Type B pancreatic cell (in vitro differentiated cells): ENCODE measurements around the gene TRDN. TPM values are rescaled to one million over a fixed set of nuclear protein-coding genes. Genes with fewer than 3 reads are reported as not detected.

Experiments used
- DNase-seq: peaks from one replicate; pipeline ENCODE4 v3.0.0; 2021; ENCODE audit warnings: mixed read lengths; ENCODE audit not compliant: unreplicated experiment; ENCODE audit errors: extremely low spot score
- H3K27ac Mint-ChIP-seq: 2 replicates; pipeline ENCODE4 v1.8.0; 2021; ENCODE audit warnings: mild to moderate bottlenecking, mixed read lengths
- H3K27me3 Mint-ChIP-seq: 2 replicates; pipeline ENCODE4 v1.8.0; 2021; ENCODE audit warnings: mixed read lengths
- H3K36me3 Mint-ChIP-seq: 2 replicates; pipeline ENCODE4 v1.8.0; 2021; ENCODE audit warnings: mixed read lengths
- H3K4me1 Mint-ChIP-seq: one replicate; pipeline ENCODE4 v1.8.0; 2021; ENCODE audit warnings: mixed read lengths; ENCODE audit not compliant: unreplicated experiment
- H3K4me3 Mint-ChIP-seq: 2 replicates; pipeline ENCODE4 v1.8.0; 2021; ENCODE audit warnings: mild to moderate bottlenecking, mixed read lengths
- H3K9me3 Mint-ChIP-seq: 2 replicates; pipeline ENCODE4 v1.8.0; 2021; ENCODE audit warnings: mixed read lengths
- total RNA-seq: library from RNA; stranded (reverse); gene quantifications from 2 replicates; pipeline ENCODE4 v1.2.1, GENCODE V29; 2021; ENCODE audit warnings: low replicate concordance
- TF ChIP-seq, protein P1 (sequence below): fragments of 200-600 bp; sonication (generic); conservative IDR thresholded peaks from 2 replicates; pipeline ENCODE4 v1.5.0; 2021; ENCODE audit warnings: antibody characterized with exemption, mild to moderate bottlenecking

TRDN gene
- total RNA-seq, 1 donor from 2014 or later, result 0.34 TPM

DNA sequence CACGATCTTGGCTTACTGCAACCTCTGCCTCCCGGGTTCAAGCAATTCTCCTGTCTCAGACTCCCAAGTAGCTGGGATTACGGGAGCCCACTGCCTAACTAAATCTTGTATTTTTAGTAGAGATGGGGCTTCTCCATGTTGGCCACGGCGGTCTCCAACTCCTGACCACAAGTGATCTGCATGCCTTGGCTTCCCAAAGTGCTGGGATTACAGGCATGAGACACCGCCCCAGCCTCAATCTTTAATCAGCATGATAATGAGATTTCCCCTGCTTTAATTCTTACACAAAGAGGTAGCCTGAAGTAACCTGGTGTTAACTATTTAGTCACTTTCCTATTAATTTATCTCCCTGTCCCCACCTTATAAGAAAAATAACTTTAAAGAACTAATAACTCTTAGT lies 31.3 kb upstream of the TRDN start:
- Mint-ChIP-seq H3K27ac (no peak overlapping the region), H3K9me3 (no peaks in the 10 kb centered on the region), H3K4me1 (no peaks in the 10 kb centered on the region), H3K27me3 (no peaks in the 10 kb centered on the region), H3K4me3 (no peak overlapping the region), H3K36me3 (no peaks in the 10 kb centered on the region)
- TF ChIP-seq, protein P1, sequence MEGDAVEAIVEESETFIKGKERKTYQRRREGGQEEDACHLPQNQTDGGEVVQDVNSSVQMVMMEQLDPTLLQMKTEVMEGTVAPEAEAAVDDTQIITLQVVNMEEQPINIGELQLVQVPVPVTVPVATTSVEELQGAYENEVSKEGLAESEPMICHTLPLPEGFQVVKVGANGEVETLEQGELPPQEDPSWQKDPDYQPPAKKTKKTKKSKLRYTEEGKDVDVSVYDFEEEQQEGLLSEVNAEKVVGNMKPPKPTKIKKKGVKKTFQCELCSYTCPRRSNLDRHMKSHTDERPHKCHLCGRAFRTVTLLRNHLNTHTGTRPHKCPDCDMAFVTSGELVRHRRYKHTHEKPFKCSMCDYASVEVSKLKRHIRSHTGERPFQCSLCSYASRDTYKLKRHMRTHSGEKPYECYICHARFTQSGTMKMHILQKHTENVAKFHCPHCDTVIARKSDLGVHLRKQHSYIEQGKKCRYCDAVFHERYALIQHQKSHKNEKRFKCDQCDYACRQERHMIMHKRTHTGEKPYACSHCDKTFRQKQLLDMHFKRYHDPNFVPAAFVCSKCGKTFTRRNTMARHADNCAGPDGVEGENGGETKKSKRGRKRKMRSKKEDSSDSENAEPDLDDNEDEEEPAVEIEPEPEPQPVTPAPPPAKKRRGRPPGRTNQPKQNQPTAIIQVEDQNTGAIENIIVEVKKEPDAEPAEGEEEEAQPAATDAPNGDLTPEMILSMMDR, result no peak
- no peak for DNase-seq

DNA sequence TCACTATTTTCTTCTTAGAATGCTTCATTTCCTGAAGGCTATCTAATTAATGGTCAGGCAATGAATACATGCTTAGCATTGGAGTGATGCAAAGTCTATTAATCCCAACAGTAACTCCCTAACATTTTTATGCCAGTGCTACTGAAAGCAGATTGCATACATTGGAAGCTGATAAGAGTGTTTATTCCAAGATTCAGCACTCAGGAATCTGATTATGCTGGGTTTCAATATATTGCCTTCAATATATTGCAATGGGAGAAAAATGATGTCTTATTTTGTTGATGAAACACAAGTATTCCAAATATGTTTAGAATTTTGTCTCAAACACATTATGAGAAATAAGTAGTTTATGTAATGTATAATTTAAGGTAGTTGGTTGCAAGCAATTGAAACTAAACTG lies 26.7 kb upstream of the TRDN start:
- H3K27me3 Mint-ChIP-seq, result no peaks in the 10 kb centered on the region
- H3K4me3 Mint-ChIP-seq, result no peak overlapping the region
- no peaks in the 10 kb centered on the region for H3K9me3 Mint-ChIP-seq
- H3K27ac Mint-ChIP-seq, result no peak overlapping the region
- no peak for DNase-seq
- no peaks in the 10 kb centered on the region for H3K4me1 Mint-ChIP-seq
- TF ChIP-seq, protein P1, result no peak
- no peaks in the 10 kb centered on the region for H3K36me3 Mint-ChIP-seq

DNA sequence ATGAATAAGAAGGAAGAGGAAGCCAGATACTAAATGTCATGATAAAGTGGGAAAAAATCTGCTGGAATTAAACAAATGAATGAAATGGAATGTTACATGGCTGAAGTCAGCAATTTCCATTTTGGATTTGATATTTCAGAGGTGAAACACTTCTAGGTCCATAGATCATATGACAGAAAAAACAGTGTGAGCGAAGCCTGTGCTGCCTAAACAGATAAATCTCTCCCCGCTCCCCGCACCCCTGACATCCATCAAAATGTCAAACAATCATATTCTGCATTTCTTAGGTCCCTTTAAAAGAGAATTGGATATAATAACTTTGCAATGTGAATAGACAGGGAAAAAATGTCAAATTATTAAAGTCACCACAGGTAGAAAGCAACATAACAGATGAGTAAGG lies 26.0 kb upstream of the TRDN start:
- Mint-ChIP-seq H3K4me3 (no peak overlapping the region), H3K36me3 (no peaks in the 10 kb centered on the region), H3K4me1 (no peaks in the 10 kb centered on the region), H3K27me3 (no peaks in the 10 kb centered on the region), H3K27ac (no peak overlapping the region), H3K9me3 (no peaks in the 10 kb centered on the region)
- DNase-seq, result no peak
- TF ChIP-seq, protein P1, result no peak

DNA sequence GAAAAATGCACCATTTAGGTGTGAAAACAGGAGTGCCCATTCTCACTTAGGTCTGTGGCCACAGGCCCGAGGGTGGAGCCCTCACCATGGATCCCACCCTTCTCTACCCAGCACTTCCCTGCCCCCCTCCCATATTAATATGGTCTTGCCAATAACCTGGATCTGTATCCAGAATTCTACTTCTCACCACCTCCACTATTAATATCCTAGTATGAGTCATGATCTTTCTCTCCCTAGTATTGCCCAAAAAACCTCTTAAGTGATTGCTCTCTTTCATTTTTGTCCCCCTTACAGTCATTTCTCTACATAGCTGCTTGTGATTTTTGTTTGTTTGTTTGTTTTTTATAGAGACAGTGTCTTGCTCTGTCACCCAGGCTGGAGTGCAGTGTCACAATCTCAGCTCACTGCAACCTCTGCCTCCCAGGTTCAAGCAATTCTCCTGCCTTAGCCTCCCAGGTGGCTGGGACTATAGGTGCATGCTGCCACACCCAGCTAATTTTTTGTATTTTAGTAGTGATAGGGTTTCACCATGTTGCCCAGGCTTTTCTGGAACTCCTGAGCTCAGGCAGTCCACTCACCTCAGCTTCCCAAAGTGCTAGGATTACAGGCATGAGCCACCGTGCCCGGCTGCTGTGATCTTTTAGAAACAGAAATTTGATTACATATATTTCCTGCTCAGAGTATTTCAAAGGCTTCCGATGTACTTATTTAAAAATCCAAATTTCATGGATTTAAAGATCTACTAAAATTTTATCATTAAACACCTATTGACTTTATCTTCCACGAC lies 24.5 kb upstream of the TRDN start:
- Mint-ChIP-seq H3K36me3 (no peaks in the 10 kb centered on the region), H3K27ac (no peak overlapping the region), H3K9me3 (no peaks in the 10 kb centered on the region), H3K4me3 (no peak overlapping the region), H3K27me3 (no peaks in the 10 kb centered on the region), H3K4me1 (no peaks in the 10 kb centered on the region)
- DNase-seq, result no peak
- TF ChIP-seq, protein P1, result no peak

DNA sequence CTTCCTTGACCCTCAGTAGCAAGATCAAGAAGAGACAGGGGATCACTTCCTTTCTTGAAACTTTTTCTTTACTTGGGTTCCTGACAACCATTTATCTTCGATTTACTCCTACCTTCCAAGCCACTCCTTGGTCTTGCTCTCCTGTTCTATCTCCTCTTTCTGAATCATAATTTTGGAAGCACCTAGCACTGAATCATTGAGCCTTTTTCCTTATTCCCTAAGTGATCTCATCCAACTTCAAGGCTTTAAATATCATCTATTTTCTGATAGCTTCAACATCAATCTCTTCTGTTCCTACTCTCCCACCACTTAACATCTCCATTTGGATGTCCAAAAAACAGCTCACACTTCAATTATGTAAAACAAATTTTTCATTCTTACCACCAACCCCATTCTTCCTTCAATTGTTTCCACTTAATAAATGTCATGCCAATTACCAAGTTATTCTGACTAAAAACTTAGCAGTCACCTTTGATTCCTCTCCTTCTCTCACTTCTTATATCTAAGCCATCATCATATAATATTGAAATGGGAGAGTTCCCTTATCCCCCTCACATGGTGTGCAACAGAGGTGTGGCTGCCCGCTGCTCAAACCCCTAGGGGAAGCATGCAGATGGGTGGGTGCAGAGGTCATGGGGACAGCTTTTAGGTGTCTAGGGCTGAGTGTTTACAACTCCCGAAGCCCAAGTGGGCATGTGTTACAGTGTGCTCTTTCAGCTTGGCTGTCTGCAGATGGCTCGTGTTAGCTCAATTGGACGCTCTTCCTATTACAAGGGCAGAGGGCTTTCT lies 23.4 kb upstream of the TRDN start:
- Mint-ChIP-seq H3K4me1 (no peaks in the 10 kb centered on the region), H3K9me3 (no peaks in the 10 kb centered on the region), H3K27me3 (no peaks in the 10 kb centered on the region), H3K27ac (no peak overlapping the region), H3K36me3 (no peaks in the 10 kb centered on the region), H3K4me3 (no peak overlapping the region)
- TF ChIP-seq, protein P1, result no peak
- DNase-seq, result no peak
